Suprapubic skin (tissue), 4 donors: Measurements from ENCODE around the gene DPYD. TPM values are rescaled to one million over a fixed set of nuclear protein-coding genes. Genes with fewer than 3 reads are reported as not detected.

Source experiments
- DNase-seq, 2 donors: peaks; one replicate each; pipeline ENCODE4 v3.0.0-alpha.2; 2019; ENCODE audit warnings: low spot score in 2 of 2
- H3K27ac ChIP-seq: fragments of 200-600 bp; sonication (generic); one replicate; pipeline ENCODE4 v1.5.1; 2019
- H3K27me3 ChIP-seq: fragments of 200-600 bp; sonication (generic); one replicate; pipeline ENCODE4 v1.5.1; 2019
- H3K36me3 ChIP-seq: fragments of 200-600 bp; sonication (generic); one replicate; pipeline ENCODE4 v1.5.1; 2019
- H3K4me1 ChIP-seq: fragments of 200-600 bp; sonication (generic); one replicate; pipeline ENCODE4 v1.5.1; 2019
- H3K4me3 ChIP-seq: fragments of 200-600 bp; sonication (generic); one replicate; pipeline ENCODE4 v1.5.1; 2019; ENCODE audit warnings: mild to moderate bottlenecking
- H3K9me3 ChIP-seq: fragments of 200-600 bp; sonication (generic); one replicate; pipeline ENCODE4 v1.5.1; 2019
- EP300 ChIP-seq: sonication (generic); formaldehyde crosslinking; IDR thresholded peaks from one replicate; pipeline ENCODE4 v1.6.1; 2017; ENCODE audit warnings: antibody characterized with exemption
- POLR2A ChIP-seq, 2 donors: fragments of 450-650 bp; IDR thresholded peaks; one replicate each; pipeline ENCODE4 v1.6.1; 2017; ENCODE audit warnings: antibody characterized with exemption in 2 of 2, mild to moderate bottlenecking in 2 of 2, moderate library complexity in 2 of 2
- POLR2AphosphoS5 ChIP-seq, 3 donors: sonication (generic); formaldehyde crosslinking; IDR thresholded peaks; one replicate each; pipeline ENCODE4 v1.6.1; 2017; ENCODE audit warnings: antibody characterized with exemption in 3 of 3
- WGBS: methylation state at CpG from one replicate; pipeline ENCODE4 v1.1.5; 2018; 5-methylcytosine and 5-hydroxymethylcytosine counted together
- total RNA-seq, 4 donors: library from RNA; depleted of rRNA; stranded (reverse); fragments of >200 nt; gene quantifications; one replicate each; pipeline ENCODE4 v1.1.0, GENCODE V29; 2016
- TF ChIP-seq, protein P1 (sequence below), 2 donors: fragments of 200-600 bp in 1 of 2; fragments of 450-650 bp in 1 of 2; sonication (generic) in 1 of 2; IDR thresholded peaks; one replicate each; pipeline ENCODE4 v1.5.1; 2016 to 2019; ENCODE audit warnings: antibody characterized with exemption in 2 of 2, mild to moderate bottlenecking in 1 of 2, moderate library complexity in 1 of 2

Gene DPYD
- total RNA-seq, 4 donors from 2014 or later: 10.1 to 31.9 (median 11.6) TPM

- Histone ChIP-seq H3K27ac (no peak overlapping the region), H3K36me3 (no peaks in the 10 kb centered on the region)
Observed at GRCh38 chr1:97144527-97144926, 776.3 kb downstream of the DPYD start.

DNA sequence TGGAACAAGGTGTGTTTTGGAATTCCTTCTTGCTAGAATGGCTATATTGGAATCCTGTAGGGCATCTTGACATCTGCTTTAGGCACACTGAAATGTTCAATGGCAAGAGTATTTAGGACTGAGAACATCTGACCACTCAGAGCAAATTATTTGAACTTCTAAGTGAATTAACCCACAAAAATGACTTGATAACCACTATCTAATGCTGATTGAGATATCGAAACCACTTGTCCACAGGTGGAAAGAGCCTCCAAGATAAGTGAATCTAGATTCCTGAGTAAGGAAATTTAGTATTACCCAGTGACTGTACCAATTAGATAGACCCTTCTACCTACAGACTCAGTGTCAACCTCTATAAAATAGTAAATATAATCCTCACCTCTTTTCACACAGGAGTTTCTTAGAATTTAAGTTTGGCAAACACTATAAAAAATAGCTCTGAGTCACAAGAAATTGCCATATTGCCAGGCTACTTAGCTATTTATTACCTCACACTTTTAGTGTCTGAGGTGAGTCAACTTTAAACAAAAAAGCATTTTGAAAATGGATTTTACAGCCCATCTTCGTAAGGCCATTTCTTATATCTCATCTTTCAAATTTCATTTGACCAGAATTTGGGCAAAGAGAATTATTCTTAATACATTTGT, 777.5 kb downstream of the DPYD start:
- 78% methylated on average over 2 of the region's 2 CpGs for WGBS
- no peak overlapping the region for H3K4me3 ChIP-seq
- H3K36me3 ChIP-seq: no peaks in the 10 kb centered on the region
- H3K27ac ChIP-seq: no peak overlapping the region
- H3K4me1 ChIP-seq: peaks cover 12% of the 10 kb centered on the region
- DNase-seq: no peak
- H3K27me3 ChIP-seq: no peaks in the 10 kb centered on the region
- no peak for TF ChIP-seq EP300
- TF ChIP-seq, protein P1, sequence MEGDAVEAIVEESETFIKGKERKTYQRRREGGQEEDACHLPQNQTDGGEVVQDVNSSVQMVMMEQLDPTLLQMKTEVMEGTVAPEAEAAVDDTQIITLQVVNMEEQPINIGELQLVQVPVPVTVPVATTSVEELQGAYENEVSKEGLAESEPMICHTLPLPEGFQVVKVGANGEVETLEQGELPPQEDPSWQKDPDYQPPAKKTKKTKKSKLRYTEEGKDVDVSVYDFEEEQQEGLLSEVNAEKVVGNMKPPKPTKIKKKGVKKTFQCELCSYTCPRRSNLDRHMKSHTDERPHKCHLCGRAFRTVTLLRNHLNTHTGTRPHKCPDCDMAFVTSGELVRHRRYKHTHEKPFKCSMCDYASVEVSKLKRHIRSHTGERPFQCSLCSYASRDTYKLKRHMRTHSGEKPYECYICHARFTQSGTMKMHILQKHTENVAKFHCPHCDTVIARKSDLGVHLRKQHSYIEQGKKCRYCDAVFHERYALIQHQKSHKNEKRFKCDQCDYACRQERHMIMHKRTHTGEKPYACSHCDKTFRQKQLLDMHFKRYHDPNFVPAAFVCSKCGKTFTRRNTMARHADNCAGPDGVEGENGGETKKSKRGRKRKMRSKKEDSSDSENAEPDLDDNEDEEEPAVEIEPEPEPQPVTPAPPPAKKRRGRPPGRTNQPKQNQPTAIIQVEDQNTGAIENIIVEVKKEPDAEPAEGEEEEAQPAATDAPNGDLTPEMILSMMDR (IDR thresholded peaks at IDR 0.05): no peak
- TF ChIP-seq POLR2AphosphoS5 (IDR thresholded peaks at IDR 0.05): no peak
- TF ChIP-seq POLR2A (IDR thresholded peaks at IDR 0.05): no peak
- H3K9me3 ChIP-seq: no peaks in the 10 kb centered on the region

More at GRCh38 chr1:97144527-97144926, 776.3 kb downstream of the DPYD start:
- DNase-seq: no peak
- H3K27me3 ChIP-seq: no peaks in the 10 kb centered on the region
- no peaks in the 10 kb centered on the region for H3K9me3 ChIP-seq
- H3K4me3 ChIP-seq: no peak overlapping the region
- peaks cover 8% of the 10 kb centered on the region for H3K4me1 ChIP-seq
- TF ChIP-seq, protein P1 (IDR thresholded peaks at IDR 0.05): no peak
- TF ChIP-seq POLR2A (IDR thresholded peaks at IDR 0.05) (no peak), POLR2AphosphoS5 (IDR thresholded peaks at IDR 0.05) (no peak), EP300 (no peak)

- TF ChIP-seq POLR2AphosphoS5 (IDR thresholded peaks at IDR 0.05) (no peak), EP300 (no peak), POLR2A (IDR thresholded peaks at IDR 0.05) (no peak)
- TF ChIP-seq, protein P1 (IDR thresholded peaks at IDR 0.05): no peak
- no peak for DNase-seq
Observed at GRCh38 chr1:97140611-97141010, 780.2 kb downstream of the DPYD start.

DNA sequence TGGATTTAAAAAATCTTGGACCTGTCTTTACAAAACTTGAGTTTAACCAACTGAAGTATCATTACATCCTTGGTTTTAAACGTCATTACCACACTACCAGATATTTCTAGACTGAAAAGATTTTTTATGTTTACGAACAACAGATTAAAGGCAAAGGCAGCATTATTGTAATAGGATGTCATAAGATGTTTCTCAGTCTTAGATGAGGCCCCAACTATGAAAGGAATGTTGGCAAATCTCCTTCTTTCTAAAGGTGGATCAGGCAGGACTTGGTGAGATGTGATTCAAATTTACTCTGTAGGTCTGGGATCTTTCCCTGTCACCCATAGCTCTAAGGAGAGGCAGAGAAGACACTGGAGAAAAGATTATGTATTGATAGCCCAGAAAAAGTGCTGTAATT, 781.3 kb downstream of the DPYD start:
- WGBS: 88% methylated on average over 2 of the region's 2 CpGs
- no peak for DNase-seq
- no peaks in the 10 kb centered on the region for H3K36me3 ChIP-seq
- TF ChIP-seq POLR2A (IDR thresholded peaks at IDR 0.05) (no peak), EP300 (no peak), POLR2AphosphoS5 (IDR thresholded peaks at IDR 0.05) (no peak)
- TF ChIP-seq, protein P1 (IDR thresholded peaks at IDR 0.05): no peak
- no peak overlapping the region for H3K4me3 ChIP-seq
- H3K27ac ChIP-seq: no peak overlapping the region
- H3K9me3 ChIP-seq: no peaks in the 10 kb centered on the region
- H3K27me3 ChIP-seq: no peaks in the 10 kb centered on the region
- peaks cover 7% of the 10 kb centered on the region for H3K4me1 ChIP-seq

More at GRCh38 chr1:97140611-97141010, 780.2 kb downstream of the DPYD start:
- H3K9me3 ChIP-seq: no peaks in the 10 kb centered on the region
- no peak overlapping the region for H3K27ac ChIP-seq
- peaks cover 15% of the 10 kb centered on the region for H3K4me1 ChIP-seq
- H3K36me3 ChIP-seq: no peaks in the 10 kb centered on the region
- H3K4me3 ChIP-seq: no peak overlapping the region
- H3K27me3 ChIP-seq: no peaks in the 10 kb centered on the region
- 89% methylated on average over 3 of the region's 3 CpGs for WGBS

GRCh38 chr1:97138515-97139032, 782.3 kb downstream of the DPYD start:
- Histone ChIP-seq H3K27me3 (no peaks in the 10 kb centered on the region), H3K4me1 (peaks cover 7% of the 10 kb centered on the region), H3K27ac (no peak overlapping the region), H3K36me3 (no peaks in the 10 kb centered on the region), H3K9me3 (no peaks in the 10 kb centered on the region), H3K4me3 (no peak overlapping the region)
- 40% methylated on average over 4 of the region's 4 CpGs for WGBS
- DNase-seq: no peak
- TF ChIP-seq EP300 (no peak), POLR2A (IDR thresholded peaks at IDR 0.05) (no peak), POLR2AphosphoS5 (IDR thresholded peaks at IDR 0.05) (no peak)
- TF ChIP-seq, protein P1 (IDR thresholded peaks at IDR 0.05): no peak
